22Rv1 (cell line): Measurements from ENCODE around the gene UQCRHL.

Experiments
- H3K27ac ChIP-seq: fragments of 450-650 bp; 2 replicates; pipeline ENCODE4 v1.5.1; 2017
- CTCF ChIP-seq: fragments of 450-650 bp; IDR thresholded peaks from 2 replicates; pipeline ENCODE4 v1.5.1; 2017; ENCODE audit warnings: mild to moderate bottlenecking
- ZFX ChIP-seq: fragments of 450-650 bp; IDR thresholded peaks from 2 replicates; pipeline ENCODE4 v1.6.1; 2017; ENCODE audit warnings: antibody characterized with exemption, borderline replicate concordance

Gene UQCRHL

GRCh38 chr1:15758343-15758931 is 49.0 kb downstream of the UQCRHL start, which contains the start of gene FBLIM1:
FBLIM1 (plus strand) TSS chr1:15758795; CDS start chr1:15764984, 6,189 bp downstream.
- no peak within 1 kb of the TSS for H3K27ac ChIP-seq
- TF ChIP-seq CTCF, result no peak
- no peak for TF ChIP-seq ZFX

- no peak for TF ChIP-seq CTCF
- no peak for TF ChIP-seq ZFX
- no peak overlapping the region for H3K27ac ChIP-seq
Measured at GRCh38 chr1:15757575-15758342, 49.7 kb downstream of the UQCRHL start.
